Measurements from ENCODE around the gene GJC1. TPM values are rescaled to one million over a fixed set of nuclear protein-coding genes. Genes with fewer than 3 reads are reported as not detected.

The GJC1 gene
- total RNA-seq, 1 donor from 2014 or later, result 76.9 TPM

- peaks cover 10% of the 10 kb centered on the region for H3K27me3 Mint-ChIP-seq (ENCODE audit: insufficient read depth, low read depth)
- Histone ChIP-seq H3K27ac (no peak overlapping the region), H3K9ac (no peak overlapping the region), H3F3A (ENCODE audit: low read depth) (peaks cover 14% of the 10 kb centered on the region), H3K4me2 (peak overlapping the region; percentile 100), H3K79me2 (ENCODE audit: low read depth) (no peaks in the 10 kb centered on the region), H3K4me1 (peaks cover 17% of the 10 kb centered on the region), H2AFZ (replicated peaks) (peak overlapping the region; percentile 76), H4K20me1 (ENCODE audit: low read depth) (no peaks in the 10 kb centered on the region), H3K4me3 (peak overlapping the region; percentile 68), H3K36me3 (no peaks in the 10 kb centered on the region), H3K27me3 (peaks cover 44% of the 10 kb centered on the region), H3K9me3 (ENCODE audit: low read depth) (no peaks in the 10 kb centered on the region)
- TF ChIP-seq CTCF (IDR thresholded peaks at IDR 0.05) (peak; percentile 33), EZH2 (IDR thresholded peaks at IDR 0.05) (no peak), EZH2phosphoT487 (IDR thresholded peaks at IDR 0.05) (no peak)
- no peak overlapping the region for H3K27ac Mint-ChIP-seq
- DNase-seq (ENCODE audit: low spot score), result peak; percentile 25
- no peaks in the 10 kb centered on the region for H3K36me3 Mint-ChIP-seq
- H3K4me3 Mint-ChIP-seq, result no peak overlapping the region
- no peaks in the 10 kb centered on the region for H3K9me3 Mint-ChIP-seq
- H3K4me1 Mint-ChIP-seq, result no peaks in the 10 kb centered on the region
Measured at GRCh38 chr17:44759086-44759915, 70.8 kb downstream of the GJC1 start.

- H3K4me2 ChIP-seq, result peak within 1 kb of the TSS; percentile 100
- no peaks in the 10 kb centered on the region for H3K79me2 ChIP-seq (ENCODE audit: low read depth)
- peaks cover 10% of the 10 kb centered on the region for H3K27me3 Mint-ChIP-seq (ENCODE audit: insufficient read depth, low read depth)
- no peak within 1 kb of the TSS for H3K27ac Mint-ChIP-seq
- H3K4me1 Mint-ChIP-seq, result no peaks in the 10 kb centered on the region
- peaks cover 14% of the 10 kb centered on the region for H3F3A ChIP-seq (ENCODE audit: low read depth)
- no peaks in the 10 kb centered on the region for H3K36me3 ChIP-seq
- H3K27me3 ChIP-seq, result peaks cover 44% of the 10 kb centered on the region
- peak within 1 kb of the TSS; percentile 68 for H3K4me3 ChIP-seq
- peak; percentile 69 for DNase-seq (ENCODE audit: low spot score)
- H3K9ac ChIP-seq, result no peak within 1 kb of the TSS
- H4K20me1 ChIP-seq (ENCODE audit: low read depth), result no peaks in the 10 kb centered on the region
- H2AFZ ChIP-seq (replicated peaks), result peak within 1 kb of the TSS; percentile 83
- H3K9me3 Mint-ChIP-seq, result no peaks in the 10 kb centered on the region
- H3K4me3 Mint-ChIP-seq, result peak within 1 kb of the TSS; percentile 82
- peaks cover 2% of the 10 kb centered on the region for H3K36me3 Mint-ChIP-seq
- no peak within 1 kb of the TSS for H3K27ac ChIP-seq
- no peaks in the 10 kb centered on the region for H3K9me3 ChIP-seq (ENCODE audit: low read depth)
- TF ChIP-seq EZH2 (IDR thresholded peaks at IDR 0.05) (no peak), CTCF (IDR thresholded peaks at IDR 0.05) (no peak), EZH2phosphoT487 (IDR thresholded peaks at IDR 0.05) (no peak)
- H3K4me1 ChIP-seq, result peaks cover 17% of the 10 kb centered on the region
Measured at GRCh38 chr17:44758414-44759085, 71.5 kb downstream of the GJC1 start, which contains the start of gene ADAM11. TSS of gene ADAM11 (plus strand) at chr17:44758988. CDS start at chr17:44759200, 212 bp downstream.

GRCh38 chr17:44757918-44758413, 72.1 kb downstream of the GJC1 start:
- H3K4me3 Mint-ChIP-seq, result peak overlapping the region; percentile 82
- peaks cover 2% of the 10 kb centered on the region for H3K36me3 Mint-ChIP-seq
- peaks cover 10% of the 10 kb centered on the region for H3K27me3 Mint-ChIP-seq (ENCODE audit: insufficient read depth, low read depth)
- H2AFZ ChIP-seq (replicated peaks), result peak overlapping the region; percentile 83
- H3K9me3 ChIP-seq (ENCODE audit: low read depth), result no peaks in the 10 kb centered on the region
- H3K79me2 ChIP-seq (ENCODE audit: low read depth), result no peaks in the 10 kb centered on the region
- peaks cover 44% of the 10 kb centered on the region for H3K27me3 ChIP-seq
- DNase-seq (ENCODE audit: low spot score), result no peak
- H3K4me1 Mint-ChIP-seq, result no peaks in the 10 kb centered on the region
- peaks cover 17% of the 10 kb centered on the region for H3K4me1 ChIP-seq
- no peaks in the 10 kb centered on the region for H4K20me1 ChIP-seq (ENCODE audit: low read depth)
- no peak overlapping the region for H3K27ac ChIP-seq
- peak overlapping the region; percentile 100 for H3K4me2 ChIP-seq
- H3K27ac Mint-ChIP-seq, result no peak overlapping the region
- H3K9ac ChIP-seq, result no peak overlapping the region
- peaks cover 14% of the 10 kb centered on the region for H3F3A ChIP-seq (ENCODE audit: low read depth)
- H3K4me3 ChIP-seq, result peak overlapping the region; percentile 68
- H3K9me3 Mint-ChIP-seq, result no peaks in the 10 kb centered on the region
- TF ChIP-seq EZH2phosphoT487 (IDR thresholded peaks at IDR 0.05) (no peak), CTCF (IDR thresholded peaks at IDR 0.05) (no peak), EZH2 (IDR thresholded peaks at IDR 0.05) (no peak)
- no peaks in the 10 kb centered on the region for H3K36me3 ChIP-seq

Data from neural progenitor cell (in vitro differentiated cells).